OCI-LY7 (cell line): ENCODE data around the gene PCDHGA1. TPM values are rescaled to one million over a fixed set of nuclear protein-coding genes. Genes with fewer than 3 reads are reported as not detected.

Source experiments
- Bru-seq: library from RNA; stranded (reverse); fragments of 400-500 nt; gene quantifications from one replicate; lab custom pipeline; 2021; lab: Mats Ljungman, UMichigan
- BruChase-seq, 2 experiments: library from RNA; stranded (reverse); fragments of 400-500 nt; gene quantifications; one replicate each; lab custom pipeline; 2021; lab: Mats Ljungman, UMichigan
- BruUV-seq: library from RNA; stranded (reverse); fragments of 400-500 nt; replicated peaks from 2 replicates; lab custom pipeline; 2021; lab: Mats Ljungman, UMichigan
- CTCF ChIA-PET: fragments of 300-600 bp; sonication (Branson Sonifier 250); formaldehyde crosslinking; loops from one replicate; lab custom pipeline; 2022; ENCODE audit warnings: antibody characterized with exemption; ENCODE audit not compliant: unreplicated experiment; lab: Charles Lee
- POLR2A ChIA-PET: fragments of 300-600 bp; sonication (Branson Sonifier 250); formaldehyde crosslinking; loops from one replicate; lab custom pipeline; 2022; ENCODE audit warnings: antibody characterized with exemption; lab: Charles Lee
- DNase-seq: peaks from one replicate; pipeline ENCODE4 v3.0.0-alpha.2; 2015; ENCODE audit warnings: low spot score
- H2AFZ ChIP-seq: fragments of 200-600 bp; sonication (generic), shearing (Covaris generic); 2 replicates; pipeline ENCODE4 v1.6.1; 2014; ENCODE audit warnings: mild to moderate bottlenecking, antibody characterized with exemption, low read length, moderate library complexity
- H3K27ac ChIP-seq: fragments of 200-600 bp; sonication (generic); 2 replicates; pipeline ENCODE4 v1.5.1; 2014; ENCODE audit warnings: mixed run types, low read depth, mild to moderate bottlenecking, moderate library complexity, low read length, inconsistent platforms; ENCODE audit not compliant: poor library complexity, severe bottlenecking
- H3K36me3 ChIP-seq: fragments of 200-600 bp; sonication (generic); 2 replicates; pipeline ENCODE4 v1.6.1; 2014; ENCODE audit warnings: mild to moderate bottlenecking, antibody characterized with exemption, low read length, moderate library complexity, mixed read lengths; ENCODE audit not compliant: insufficient read depth
- H3K4me1 ChIP-seq: fragments of 200-600 bp; sonication (generic); 2 replicates; pipeline ENCODE4 v1.5.1; 2014; ENCODE audit warnings: mild to moderate bottlenecking, low read length; ENCODE audit not compliant: insufficient read depth, poor library complexity, severe bottlenecking
- H3K4me2 ChIP-seq: fragments of 200-600 bp; sonication (generic); 2 replicates; pipeline ENCODE4 v1.6.1; 2014; ENCODE audit warnings: mild to moderate bottlenecking, low read length
- H3K4me3 ChIP-seq: fragments of 200-600 bp; sonication (generic); 2 replicates; pipeline ENCODE4 v1.5.1; 2014; ENCODE audit warnings: mild to moderate bottlenecking, low read depth, low read length; ENCODE audit not compliant: poor library complexity, severe bottlenecking
- H3K79me2 ChIP-seq: fragments of 200-600 bp; sonication (generic); 2 replicates; pipeline ENCODE4 v1.6.1; 2016; ENCODE audit warnings: low read depth, mild to moderate bottlenecking, low read length, moderate library complexity, mixed read lengths; ENCODE audit not compliant: insufficient read depth
- H3K9me2 ChIP-seq: fragments of 200-600 bp; sonication (generic); 2 replicates; pipeline ENCODE4 v1.6.1; 2016; ENCODE audit warnings: mild to moderate bottlenecking, low read length, mixed read lengths; ENCODE audit not compliant: insufficient read depth
- H3K9me3 ChIP-seq: fragments of 200-600 bp; sonication (generic); 2 replicates; pipeline ENCODE4 v1.6.1; 2014; ENCODE audit warnings: mild to moderate bottlenecking, mixed run types, low read length, mixed read lengths
- H4K20me1 ChIP-seq: fragments of 200-600 bp; sonication (generic); 2 replicates; pipeline ENCODE4 v1.6.1; 2014; ENCODE audit warnings: mild to moderate bottlenecking, antibody characterized with exemption, low read length, moderate library complexity, mixed read lengths; ENCODE audit not compliant: insufficient read depth
- CTCF ChIP-seq: fragments of 200-600 bp; sonication (generic); conservative IDR thresholded peaks from 2 replicates; pipeline ENCODE4 v1.5.1; 2014; ENCODE audit warnings: mild to moderate bottlenecking, antibody characterized with exemption, low read length, moderate library complexity, mixed read lengths
- EZH2phosphoT487 ChIP-seq: fragments of 200-600 bp; sonication (generic); IDR thresholded peaks from 2 replicates; pipeline ENCODE4 v1.6.1; 2018; ENCODE audit warnings: low read depth, borderline replicate concordance, mild to moderate bottlenecking, mixed run types, antibody characterized with exemption, low read length, moderate library complexity, mixed read lengths
- intact Hi-C: fragments of 100-400 bp; cut with micrococcal nuclease; formaldehyde crosslinking; loops from one replicate; pipeline ENCODE4 v1.10.0; 2022; ENCODE audit not compliant: unreplicated experiment
- long read RNA-seq: library from polyadenylated mRNA; stranded (forward); transcript quantifications from one replicate; pipeline ENCODE4 v2.0.0, GENCODE V29; 2022
- total RNA-seq, 2 experiments: library from RNA; depleted of rRNA in 1 of 2; stranded (reverse); fragments of >200 nt in 1 of 2; shearing (Covaris generic) in 1 of 2; gene quantifications; 2 replicates each; pipeline ENCODE4 v1.2.3, GENCODE V29; 2014 to 2022

Gene PCDHGA1
- total RNA-seq (2014; rRNA removed; shearing (Covaris generic)) = 1.3 and 1.8 TPM in 2 replicates
- total RNA-seq (2022) = 1.7 and 1.9 TPM in 2 replicates
- Bru-seq, nascent RNA = percentile 45 among the genes with signal in this experiment
- BruChase-seq, experiment 1, labeled RNA remaining after a 6-hour chase = percentile 59 among the genes with signal in this experiment
- BruChase-seq, experiment 2, labeled RNA remaining after a 2-hour chase = percentile 59 among the genes with signal in this experiment
- long read RNA-seq = 0 reads

DNA sequence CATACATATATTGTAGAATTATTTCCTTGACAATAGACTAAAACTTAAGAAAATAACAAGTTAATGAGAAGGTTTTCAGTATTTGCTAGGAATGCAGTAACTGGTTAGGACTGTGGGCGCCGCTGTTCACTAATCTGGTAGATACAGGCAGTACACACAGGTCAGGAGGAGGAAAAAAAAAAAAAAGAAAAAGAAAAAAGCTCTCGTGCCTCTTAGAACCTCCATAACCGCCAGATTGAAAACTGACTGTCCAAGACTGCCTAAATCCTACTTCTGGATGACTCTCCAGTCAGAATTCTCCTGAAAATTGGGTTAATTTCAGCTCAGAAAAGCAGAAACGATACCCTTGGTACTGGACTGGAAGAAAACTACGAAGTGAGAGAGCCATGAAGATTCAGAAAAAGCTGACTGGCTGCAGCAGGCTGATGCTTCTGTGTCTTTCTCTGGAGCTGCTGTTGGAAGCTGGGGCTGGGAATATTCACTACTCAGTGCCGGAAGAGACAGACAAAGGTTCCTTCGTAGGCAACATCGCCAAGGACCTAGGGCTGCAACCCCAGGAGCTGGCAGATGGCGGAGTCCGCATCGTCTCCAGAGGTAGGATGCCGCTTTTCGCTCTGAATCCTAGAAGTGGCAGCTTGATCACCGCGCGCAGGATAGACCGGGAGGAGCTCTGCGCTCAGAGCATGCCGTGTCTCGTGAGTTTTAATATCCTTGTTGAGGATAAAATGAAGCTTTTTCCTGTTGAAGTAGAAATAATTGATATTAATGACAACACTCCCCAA lies at the start of gene PCDHGA1:
Gene PCDHGA1 (plus strand): TSS at position 216 of the 782 bp plus-strand sequence.
- peak within 1 kb of the TSS; percentile 27 for H3K4me3 ChIP-seq
- H3K79me2 ChIP-seq = no peaks in the 10 kb centered on the region
- no peak for TF ChIP-seq EZH2phosphoT487
- TF ChIP-seq CTCF = peak; percentile 91
- peak; percentile 65 for DNase-seq
- no TSS peak for BruUV-seq
- H3K4me2 ChIP-seq = peak within 1 kb of the TSS; percentile 49
- ChIA-PET CTCF (interaction anchor here (0.6 kb wide), 1 partner anchor 10 kb away, joined by 3 read pairs; the partner anchor contains the start of gene TAF7), POLR2A (interaction anchor here (0.6 to 3.7 kb wide), 9 partner anchors 9 to 584 kb away, joined by 3 to 29 read pairs (median 3); partner anchors contain the start of genes PCDHGB1 and TAF7)
- H4K20me1 ChIP-seq = no peaks in the 10 kb centered on the region
- no peaks in the 10 kb centered on the region for H3K9me3 ChIP-seq
- H3K36me3 ChIP-seq = no peaks in the 10 kb centered on the region
- intact Hi-C loops = no loop called here
- no peaks in the 10 kb centered on the region for H3K9me2 ChIP-seq
- H3K4me1 ChIP-seq = peaks cover 5% of the 10 kb centered on the region
- H2AFZ ChIP-seq = peak within 1 kb of the TSS; percentile 50; the same call in 1 of the 2 replicates
- H3K27ac ChIP-seq = no peak within 1 kb of the TSS

DNA sequence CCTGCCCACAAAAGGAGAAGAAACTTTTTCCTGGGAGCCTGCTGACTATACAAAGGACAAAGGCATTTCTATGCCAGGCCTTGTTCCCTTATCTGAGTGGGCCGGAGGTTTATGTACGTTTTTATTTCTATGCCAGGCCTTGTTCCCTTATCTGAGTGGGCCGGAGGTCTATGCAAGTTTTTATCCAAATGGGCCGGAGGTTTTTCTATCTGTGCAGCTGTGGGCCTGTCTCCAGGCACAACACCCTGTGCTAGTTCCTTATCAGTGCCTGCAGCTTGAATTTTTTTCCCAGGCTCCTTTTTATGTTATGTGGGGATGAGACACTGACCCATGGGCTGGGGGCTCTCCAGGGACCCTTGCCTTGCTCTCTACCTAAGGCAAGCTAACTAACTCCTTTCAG lies 31.9 kb upstream of the PCDHGA1 start:
- Histone ChIP-seq H3K27ac (no peak overlapping the region), H3K79me2 (no peaks in the 10 kb centered on the region), H3K36me3 (no peaks in the 10 kb centered on the region), H3K9me3 (peaks cover 3% of the 10 kb centered on the region; the same call in 1 of the 2 replicates), H3K4me1 (no peaks in the 10 kb centered on the region), H2AFZ (no peak overlapping the region), H3K9me2 (no peaks in the 10 kb centered on the region), H3K4me3 (no peak overlapping the region), H3K4me2 (no peak overlapping the region), H4K20me1 (no peaks in the 10 kb centered on the region)
- POLR2A ChIA-PET = no interaction called here
- no TSS peak for BruUV-seq
- intact Hi-C loops = no loop called here
- no peak for TF ChIP-seq EZH2phosphoT487
- TF ChIP-seq CTCF = no peak
- DNase-seq = no peak
- CTCF ChIA-PET = no interaction called here
